ENCODE data around the gene HSPD1. TPM values are rescaled to one million over a fixed set of nuclear protein-coding genes. Genes with fewer than 3 reads are reported as not detected.

HSPD1 gene
- total and polyA plus RNA-seq, 9 of the 15 experiments (the other 6 are each of a cell fraction or from before 2014, with no cell fraction given): 398 to 1,014 (median 622) TPM

GRCh38 chr2:197515739-197516392, 16.2 kb upstream of the HSPD1 start, which contains the start of gene MOB4 (continued):
- TF ChIP-seq, protein P1, sequence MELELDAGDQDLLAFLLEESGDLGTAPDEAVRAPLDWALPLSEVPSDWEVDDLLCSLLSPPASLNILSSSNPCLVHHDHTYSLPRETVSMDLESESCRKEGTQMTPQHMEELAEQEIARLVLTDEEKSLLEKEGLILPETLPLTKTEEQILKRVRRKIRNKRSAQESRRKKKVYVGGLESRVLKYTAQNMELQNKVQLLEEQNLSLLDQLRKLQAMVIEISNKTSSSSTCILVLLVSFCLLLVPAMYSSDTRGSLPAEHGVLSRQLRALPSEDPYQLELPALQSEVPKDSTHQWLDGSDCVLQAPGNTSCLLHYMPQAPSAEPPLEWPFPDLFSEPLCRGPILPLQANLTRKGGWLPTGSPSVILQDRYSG (tag; conservative IDR thresholded peaks at IDR 0.05; ENCODE audit: low read depth): no peak
- TF ChIP-seq EZH2 (IDR thresholded peaks at IDR 0.05; ENCODE audit: borderline replicate concordance, low read depth, low read length) (no peak), HLTF (IDR thresholded peaks at IDR 0.05) (no peak), ZBTB1 (CRISPR knock-in tag; IDR thresholded peaks at IDR 0.05; ENCODE audit: borderline replicate concordance, low read depth) (no peak), MAFK (IDR thresholded peaks at IDR 0.05; ENCODE audit: low read length) (no peak), ZFP30 (CRISPR knock-in tag; IDR thresholded peaks at IDR 0.05; ENCODE audit: borderline replicate concordance) (no peak), ZNF239 (CRISPR knock-in tag; IDR thresholded peaks at IDR 0.05) (0 out of 2 replicates have a peak, but pooled peaks have one; percentile 13), XRCC5 (IDR thresholded peaks at IDR 0.05; ENCODE audit: low read depth, low read length) (peak; percentile 82), ZNF384 (IDR thresholded peaks at IDR 0.05; ENCODE audit: low read depth, low read length) (peak; percentile 16; the same call in 1 of the 2 replicates), CBX1 (IDR thresholded peaks at IDR 0.05; ENCODE audit: low read depth) (no peak), PCBP2 (IDR thresholded peaks at IDR 0.05; ENCODE audit: low read depth, low read length, poor library complexity, severe bottlenecking) (no peak), MITF (IDR thresholded peaks at IDR 0.05) (no peak), YY1 (IDR thresholded peaks at IDR 0.05; ENCODE audit: borderline replicate concordance in 1 of 3, control insufficient read depth in 1 of 3, extremely low read depth in 1 of 3, insufficient read depth in 3 of 3, insufficient read length in 1 of 3, insufficient replicate concordance in 2 of 3, low read depth in 1 of 3, low read length in 2 of 3) (peak; percentile 46 to 87 (median 81))
- TF ChIP-seq, protein P2, sequence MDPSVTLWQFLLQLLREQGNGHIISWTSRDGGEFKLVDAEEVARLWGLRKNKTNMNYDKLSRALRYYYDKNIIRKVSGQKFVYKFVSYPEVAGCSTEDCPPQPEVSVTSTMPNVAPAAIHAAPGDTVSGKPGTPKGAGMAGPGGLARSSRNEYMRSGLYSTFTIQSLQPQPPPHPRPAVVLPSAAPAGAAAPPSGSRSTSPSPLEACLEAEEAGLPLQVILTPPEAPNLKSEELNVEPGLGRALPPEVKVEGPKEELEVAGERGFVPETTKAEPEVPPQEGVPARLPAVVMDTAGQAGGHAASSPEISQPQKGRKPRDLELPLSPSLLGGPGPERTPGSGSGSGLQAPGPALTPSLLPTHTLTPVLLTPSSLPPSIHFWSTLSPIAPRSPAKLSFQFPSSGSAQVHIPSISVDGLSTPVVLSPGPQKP (CRISPR knock-in tag; IDR thresholded peaks at IDR 0.05): no peak
- TF ChIP-seq, protein P3, sequence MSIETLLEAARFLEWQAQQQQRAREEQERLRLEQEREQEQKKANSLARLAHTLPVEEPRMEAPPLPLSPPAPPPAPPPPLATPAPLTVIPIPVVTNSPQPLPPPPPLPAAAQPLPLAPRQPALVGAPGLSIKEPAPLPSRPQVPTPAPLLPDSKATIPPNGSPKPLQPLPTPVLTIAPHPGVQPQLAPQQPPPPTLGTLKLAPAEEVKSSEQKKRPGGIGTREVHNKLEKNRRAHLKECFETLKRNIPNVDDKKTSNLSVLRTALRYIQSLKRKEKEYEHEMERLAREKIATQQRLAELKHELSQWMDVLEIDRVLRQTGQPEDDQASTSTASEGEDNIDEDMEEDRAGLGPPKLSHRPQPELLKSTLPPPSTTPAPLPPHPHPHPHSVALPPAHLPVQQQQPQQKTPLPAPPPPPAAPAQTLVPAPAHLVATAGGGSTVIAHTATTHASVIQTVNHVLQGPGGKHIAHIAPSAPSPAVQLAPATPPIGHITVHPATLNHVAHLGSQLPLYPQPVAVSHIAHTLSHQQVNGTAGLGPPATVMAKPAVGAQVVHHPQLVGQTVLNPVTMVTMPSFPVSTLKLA (conservative IDR thresholded peaks at IDR 0.05): peak; percentile 79 to 83
- TF ChIP-seq, protein P4, sequence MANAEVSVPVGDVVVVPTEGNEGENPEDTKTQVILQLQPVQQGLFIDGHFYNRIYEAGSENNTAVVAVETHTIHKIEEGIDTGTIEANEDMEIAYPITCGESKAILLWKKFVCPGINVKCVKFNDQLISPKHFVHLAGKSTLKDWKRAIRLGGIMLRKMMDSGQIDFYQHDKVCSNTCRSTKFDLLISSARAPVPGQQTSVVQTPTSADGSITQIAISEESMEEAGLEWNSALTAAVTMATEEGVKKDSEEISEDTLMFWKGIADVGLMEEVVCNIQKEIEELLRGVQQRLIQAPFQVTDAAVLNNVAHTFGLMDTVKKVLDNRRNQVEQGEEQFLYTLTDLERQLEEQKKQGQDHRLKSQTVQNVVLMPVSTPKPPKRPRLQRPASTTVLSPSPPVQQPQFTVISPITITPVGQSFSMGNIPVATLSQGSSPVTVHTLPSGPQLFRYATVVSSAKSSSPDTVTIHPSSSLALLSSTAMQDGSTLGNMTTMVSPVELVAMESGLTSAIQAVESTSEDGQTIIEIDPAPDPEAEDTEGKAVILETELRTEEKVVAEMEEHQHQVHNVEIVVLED (CRISPR knock-in tag; IDR thresholded peaks at IDR 0.05): peak; percentile 100
- TF ChIP-seq, protein P5, sequence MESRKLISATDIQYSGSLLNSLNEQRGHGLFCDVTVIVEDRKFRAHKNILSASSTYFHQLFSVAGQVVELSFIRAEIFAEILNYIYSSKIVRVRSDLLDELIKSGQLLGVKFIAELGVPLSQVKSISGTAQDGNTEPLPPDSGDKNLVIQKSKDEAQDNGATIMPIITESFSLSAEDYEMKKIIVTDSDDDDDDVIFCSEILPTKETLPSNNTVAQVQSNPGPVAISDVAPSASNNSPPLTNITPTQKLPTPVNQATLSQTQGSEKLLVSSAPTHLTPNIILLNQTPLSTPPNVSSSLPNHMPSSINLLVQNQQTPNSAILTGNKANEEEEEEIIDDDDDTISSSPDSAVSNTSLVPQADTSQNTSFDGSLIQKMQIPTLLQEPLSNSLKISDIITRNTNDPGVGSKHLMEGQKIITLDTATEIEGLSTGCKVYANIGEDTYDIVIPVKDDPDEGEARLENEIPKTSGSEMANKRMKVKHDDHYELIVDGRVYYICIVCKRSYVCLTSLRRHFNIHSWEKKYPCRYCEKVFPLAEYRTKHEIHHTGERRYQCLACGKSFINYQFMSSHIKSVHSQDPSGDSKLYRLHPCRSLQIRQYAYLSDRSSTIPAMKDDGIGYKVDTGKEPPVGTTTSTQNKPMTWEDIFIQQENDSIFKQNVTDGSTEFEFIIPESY (CRISPR knock-in tag; IDR thresholded peaks at IDR 0.05): no peak

Measured in K562 (cell line).